Smooth muscle cell (in vitro differentiated cells): ENCODE results near the gene LAX1. TPM values are rescaled to one million over a fixed set of nuclear protein-coding genes. Genes with fewer than 3 reads are reported as not detected.

ENCODE experiments used
- DNase-seq: peaks from one replicate; lab custom pipeline; 2025; ENCODE audit not compliant: unreplicated experiment; lab: John Stamatoyannopoulos, UW
- H2AFZ ChIP-seq: fragments of 200-600 bp; sonication (generic); 2 replicates; pipeline ENCODE4 v1.6.0; 2016; ENCODE audit warnings: antibody characterized with exemption, low read depth, mild to moderate bottlenecking
- H3F3A ChIP-seq: fragments of 200-600 bp; sonication (generic); 2 replicates; pipeline ENCODE4 v1.6.0; 2017; ENCODE audit warnings: antibody characterized with exemption, low read depth
- H3K27ac ChIP-seq: fragments of 200-600 bp; sonication (generic); 2 replicates; pipeline ENCODE4 v1.5.1; 2016; ENCODE audit warnings: low read depth, mild to moderate bottlenecking
- H3K27me3 ChIP-seq: fragments of 200-600 bp; sonication (generic); 2 replicates; pipeline ENCODE4 v1.6.1; 2016; ENCODE audit warnings: low read depth, mild to moderate bottlenecking
- H3K36me3 ChIP-seq: fragments of 200-600 bp; sonication (generic); 2 replicates; pipeline ENCODE4 v1.5.1; 2016; ENCODE audit warnings: low read depth
- H3K4me1 ChIP-seq: fragments of 200-600 bp; sonication (generic); 2 replicates; pipeline ENCODE4 v1.5.1; 2016; ENCODE audit warnings: low read depth
- H3K4me2 ChIP-seq: fragments of 200-600 bp; sonication (generic); 2 replicates; pipeline ENCODE4 v1.6.0; 2016; ENCODE audit warnings: mild to moderate bottlenecking
- H3K4me3 ChIP-seq: fragments of 200-600 bp; sonication (generic); 2 replicates; pipeline ENCODE4 v1.5.1; 2016; ENCODE audit warnings: mild to moderate bottlenecking
- H3K79me2 ChIP-seq: fragments of 200-600 bp; sonication (generic); 2 replicates; pipeline ENCODE4 v1.6.0; 2016; ENCODE audit warnings: low read depth, mild to moderate bottlenecking
- H3K9ac ChIP-seq: fragments of 200-600 bp; sonication (generic); 2 replicates; pipeline ENCODE4 v1.6.0; 2016; ENCODE audit warnings: low read depth
- H3K9me3 ChIP-seq: fragments of 200-600 bp; sonication (generic); replicated peaks from 2 replicates; pipeline ENCODE4 v1.5.1; 2016; ENCODE audit warnings: low read depth
- H4K20me1 ChIP-seq: fragments of 200-600 bp; sonication (generic); 2 replicates; pipeline ENCODE4 v1.6.0; 2016; ENCODE audit warnings: low read depth
- WGBS: methylation state at CpG from one replicate; pipeline ENCODE4 v1.1.7; 2016; ENCODE audit warnings: low lambda C conversion rate; 5-methylcytosine and 5-hydroxymethylcytosine counted together
- polyA plus RNA-seq: library from polyadenylated mRNA; unstranded; fragments of >200 nt; fragmentation: Nextera tagmentation; extraction: Ambion mirVana; gene quantifications from 2 replicates; pipeline ENCODE4 v1.2.1, GENCODE V29; 2016
- total RNA-seq: library from RNA; depleted of rRNA; stranded (reverse); fragments of >200 nt; gene quantifications from 2 replicates; pipeline ENCODE4 v1.2.3, GENCODE V29; 2014
- TF ChIP-seq, protein P1 (sequence below): fragments of 200-600 bp; sonication (generic); IDR thresholded peaks from 2 replicates; pipeline ENCODE4 v1.5.1; 2017; ENCODE audit warnings: borderline replicate concordance, mild to moderate bottlenecking, antibody characterized with exemption; ENCODE audit not compliant: insufficient read depth, poor library complexity, severe bottlenecking

LAX1 gene
- total and polyA plus RNA-seq, 2 experiments from 2014 or later: 0.27 to 0.36 TPM

DNA sequence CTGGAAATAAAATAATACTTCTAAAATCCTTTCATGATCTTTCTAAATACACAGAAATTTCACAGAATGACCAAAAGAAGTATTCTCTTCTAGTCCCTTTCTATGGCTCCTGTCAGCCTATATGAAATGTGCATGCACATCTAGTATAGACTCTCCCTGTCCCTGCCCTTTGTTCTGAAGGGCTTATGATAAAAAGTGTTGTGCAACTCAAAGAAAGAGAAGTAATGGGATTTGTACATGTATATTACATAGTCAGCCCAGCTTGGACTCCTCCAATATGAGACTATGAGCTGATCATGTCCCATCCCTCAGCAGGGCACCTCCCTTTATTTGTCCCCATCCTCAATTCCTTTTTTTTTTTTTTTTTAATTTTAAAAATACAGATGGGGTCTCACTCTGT lies 42.1 kb upstream of the LAX1 start:
- H3K36me3 ChIP-seq: peaks cover 8% of the 10 kb centered on the region
- H3K79me2 ChIP-seq: no peaks in the 10 kb centered on the region
- no peak for DNase-seq
- no peaks in the 10 kb centered on the region for H3K9me3 ChIP-seq
- H3K27ac ChIP-seq: no peak overlapping the region
- no peak overlapping the region for H3K9ac ChIP-seq
- H3K4me3 ChIP-seq: no peak overlapping the region
- no peak overlapping the region for H3K4me2 ChIP-seq
- no peaks in the 10 kb centered on the region for H3F3A ChIP-seq
- H3K27me3 ChIP-seq: no peaks in the 10 kb centered on the region
- TF ChIP-seq, protein P1, sequence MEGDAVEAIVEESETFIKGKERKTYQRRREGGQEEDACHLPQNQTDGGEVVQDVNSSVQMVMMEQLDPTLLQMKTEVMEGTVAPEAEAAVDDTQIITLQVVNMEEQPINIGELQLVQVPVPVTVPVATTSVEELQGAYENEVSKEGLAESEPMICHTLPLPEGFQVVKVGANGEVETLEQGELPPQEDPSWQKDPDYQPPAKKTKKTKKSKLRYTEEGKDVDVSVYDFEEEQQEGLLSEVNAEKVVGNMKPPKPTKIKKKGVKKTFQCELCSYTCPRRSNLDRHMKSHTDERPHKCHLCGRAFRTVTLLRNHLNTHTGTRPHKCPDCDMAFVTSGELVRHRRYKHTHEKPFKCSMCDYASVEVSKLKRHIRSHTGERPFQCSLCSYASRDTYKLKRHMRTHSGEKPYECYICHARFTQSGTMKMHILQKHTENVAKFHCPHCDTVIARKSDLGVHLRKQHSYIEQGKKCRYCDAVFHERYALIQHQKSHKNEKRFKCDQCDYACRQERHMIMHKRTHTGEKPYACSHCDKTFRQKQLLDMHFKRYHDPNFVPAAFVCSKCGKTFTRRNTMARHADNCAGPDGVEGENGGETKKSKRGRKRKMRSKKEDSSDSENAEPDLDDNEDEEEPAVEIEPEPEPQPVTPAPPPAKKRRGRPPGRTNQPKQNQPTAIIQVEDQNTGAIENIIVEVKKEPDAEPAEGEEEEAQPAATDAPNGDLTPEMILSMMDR: no peak
- no peak overlapping the region for H2AFZ ChIP-seq
- no peaks in the 10 kb centered on the region for H4K20me1 ChIP-seq
- H3K4me1 ChIP-seq: no peaks in the 10 kb centered on the region

DNA sequence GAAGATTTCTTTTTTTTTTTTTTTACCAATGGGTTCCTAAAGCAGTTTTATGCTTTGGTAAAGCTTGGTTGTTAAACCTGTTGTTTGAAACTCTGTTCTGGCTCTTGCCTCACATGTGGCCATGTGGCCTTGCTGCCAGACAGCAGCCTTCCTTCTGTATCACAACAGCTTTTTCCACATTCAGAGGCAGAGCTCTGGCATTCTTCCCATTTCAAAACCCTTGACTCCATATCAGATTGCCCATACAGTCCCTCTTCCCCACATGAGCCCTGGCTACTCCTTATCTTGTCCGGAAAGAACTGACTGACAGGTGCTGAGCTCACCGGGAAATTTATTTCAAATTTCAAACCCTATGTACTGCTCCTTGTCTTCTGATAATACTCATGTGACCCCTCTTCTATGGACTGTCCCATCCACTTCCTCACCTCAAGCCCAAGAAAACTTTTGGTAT lies 38.5 kb upstream of the LAX1 start:
- Histone ChIP-seq H3K4me3 (no peak overlapping the region), H3K27me3 (no peaks in the 10 kb centered on the region), H3K36me3 (peaks cover 8% of the 10 kb centered on the region), H3K27ac (no peak overlapping the region), H3K4me2 (no peak overlapping the region), H3K4me1 (no peaks in the 10 kb centered on the region), H4K20me1 (no peaks in the 10 kb centered on the region), H3K79me2 (no peaks in the 10 kb centered on the region), H2AFZ (no peak overlapping the region), H3K9ac (no peak overlapping the region), H3K9me3 (no peaks in the 10 kb centered on the region), H3F3A (no peaks in the 10 kb centered on the region)
- WGBS: 78% methylated on average over 2 of the region's 2 CpGs
- no peak for DNase-seq
- TF ChIP-seq, protein P1: no peak

DNA sequence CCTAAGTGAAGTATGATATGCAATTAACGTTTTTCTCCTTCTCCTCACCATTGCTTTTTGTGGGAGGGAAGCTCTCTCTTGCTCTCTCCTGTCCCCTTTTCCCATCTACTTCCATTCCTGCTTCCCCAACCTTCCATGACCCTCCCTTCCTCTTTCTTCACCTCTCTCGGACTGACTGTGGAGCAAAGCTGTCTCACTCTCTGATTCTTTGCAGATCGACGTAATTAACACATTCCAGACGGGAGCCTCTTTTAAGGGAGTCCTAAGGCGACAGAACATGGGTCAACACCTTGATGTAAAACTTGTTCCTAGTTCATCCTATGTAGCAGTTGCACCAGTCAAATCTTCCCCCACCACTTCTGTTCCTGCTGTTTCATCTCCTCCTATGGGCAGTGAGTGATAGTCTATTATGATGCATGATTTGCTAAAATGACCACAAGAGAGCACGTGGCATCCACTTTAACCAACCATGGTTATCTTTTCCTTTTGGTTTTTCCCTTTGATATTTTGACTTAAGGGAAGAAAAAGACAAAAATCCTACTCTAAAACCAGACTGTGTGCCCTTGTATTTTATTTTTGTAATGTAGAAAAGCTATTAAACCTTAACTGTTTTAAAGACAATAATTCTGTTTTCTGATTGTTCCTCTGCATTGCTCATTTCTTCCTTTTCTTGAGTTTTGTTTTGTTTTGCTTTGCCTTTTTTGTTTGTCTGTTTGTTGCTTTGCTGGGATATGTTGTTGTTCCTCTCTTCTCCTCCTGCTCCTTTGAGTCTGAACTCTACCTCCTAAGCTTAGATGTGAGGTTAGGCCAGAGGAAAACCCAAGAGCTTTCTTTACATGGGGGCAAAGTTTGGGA lies 31.7 kb upstream of the LAX1 start:
- Histone ChIP-seq H3K27ac (no peak overlapping the region), H2AFZ (no peak overlapping the region), H3K4me2 (no peak overlapping the region), H3K27me3 (no peaks in the 10 kb centered on the region), H3F3A (peaks cover 3% of the 10 kb centered on the region), H3K9me3 (no peaks in the 10 kb centered on the region), H3K36me3 (no peaks in the 10 kb centered on the region), H3K4me1 (no peaks in the 10 kb centered on the region), H4K20me1 (peaks cover 3% of the 10 kb centered on the region), H3K9ac (no peak overlapping the region), H3K79me2 (no peaks in the 10 kb centered on the region), H3K4me3 (no peak overlapping the region)
- DNase-seq: no peak
- TF ChIP-seq, protein P1: no peak
- WGBS: 77% methylated on average over 7 of the region's 7 CpGs

DNA sequence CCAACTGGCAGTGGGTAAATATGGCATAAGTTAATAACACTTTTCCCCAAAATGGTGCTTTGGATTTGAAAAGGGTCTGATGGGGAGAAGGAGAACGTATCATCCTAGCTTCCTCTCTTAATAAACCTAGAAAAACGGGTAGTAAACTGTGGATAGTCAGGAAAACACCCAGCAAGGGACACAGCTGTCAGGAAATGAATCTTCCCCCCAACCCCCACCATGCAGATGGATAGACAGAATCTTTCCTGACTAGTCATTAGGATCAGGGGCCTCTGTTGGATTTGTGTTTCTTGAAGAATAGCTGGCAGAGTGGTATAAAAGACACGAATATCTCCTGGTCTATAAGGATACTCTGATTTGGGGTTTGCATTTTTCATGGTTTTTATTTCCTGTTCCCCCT lies 22.5 kb upstream of the LAX1 start:
- no peaks in the 10 kb centered on the region for H3K9me3 ChIP-seq
- no peak overlapping the region for H3K4me3 ChIP-seq
- no peaks in the 10 kb centered on the region for H3K4me1 ChIP-seq
- 66% methylated on average over 3 of the region's 3 CpGs for WGBS
- H3K79me2 ChIP-seq: no peaks in the 10 kb centered on the region
- H3K27me3 ChIP-seq: no peaks in the 10 kb centered on the region
- no peak overlapping the region for H3K27ac ChIP-seq
- peaks cover 3% of the 10 kb centered on the region for H3K36me3 ChIP-seq
- TF ChIP-seq, protein P1: no peak
- no peak overlapping the region for H2AFZ ChIP-seq
- H4K20me1 ChIP-seq: no peaks in the 10 kb centered on the region
- H3F3A ChIP-seq: peaks cover 9% of the 10 kb centered on the region
- H3K4me2 ChIP-seq: no peak overlapping the region
- no peak overlapping the region for H3K9ac ChIP-seq
- no peak for DNase-seq
